Hepatic stellate cell (primary cell): ENCODE measurements around the gene C22orf31.

ENCODE experiments used
- DNase-seq: peaks from one replicate; pipeline ENCODE4 v3.0.0; 2011; ENCODE audit warnings: low spot score

Gene C22orf31

GRCh38 chr22:29029202-29030000, 32.2 kb downstream of the C22orf31 start:
- DNase-seq = no peak

GRCh38 chr22:29028468-29028867, 33.2 kb downstream of the C22orf31 start:
- no peak for DNase-seq

- no peak for DNase-seq
Measured at GRCh38 chr22:29026579-29026978, 35.1 kb downstream of the C22orf31 start.

- DNase-seq = no peak
Measured at GRCh38 chr22:29023172-29023796, 38.3 kb downstream of the C22orf31 start.

- no peak for DNase-seq
Measured at GRCh38 chr22:29022101-29022817, 39.4 kb downstream of the C22orf31 start.

- DNase-seq = no peak
Measured at GRCh38 chr22:29018293-29019189, 43.1 kb downstream of the C22orf31 start.

GRCh38 chr22:29016067-29016938, 45.3 kb downstream of the C22orf31 start:
- DNase-seq = no peak

- no peak for DNase-seq
Measured at GRCh38 chr22:29014773-29015172, 46.9 kb downstream of the C22orf31 start.

- DNase-seq = no peak
Measured at GRCh38 chr22:29014293-29014692, 47.3 kb downstream of the C22orf31 start.

- DNase-seq = no peak
Measured at GRCh38 chr22:29012952-29013351, 48.7 kb downstream of the C22orf31 start.

GRCh38 chr22:29012101-29012433, 49.6 kb downstream of the C22orf31 start:
- no peak for DNase-seq

- DNase-seq = no peak
Measured at GRCh38 chr22:29011240-29012100, 50.2 kb downstream of the C22orf31 start.

- peak; percentile 41 for DNase-seq
Measured at GRCh38 chr22:29009148-29009547, 52.5 kb downstream of the C22orf31 start.
